Limb (tissue), 2 donors: Measurements from ENCODE around the gene SLC22A17.

ENCODE experiments used
- DNase-seq, 2 donors: peaks; one replicate each; pipeline ENCODE4 v3.0.0-alpha.2; 2016; ENCODE audit errors: extremely low spot score in 2 of 2

Gene SLC22A17

DNA sequence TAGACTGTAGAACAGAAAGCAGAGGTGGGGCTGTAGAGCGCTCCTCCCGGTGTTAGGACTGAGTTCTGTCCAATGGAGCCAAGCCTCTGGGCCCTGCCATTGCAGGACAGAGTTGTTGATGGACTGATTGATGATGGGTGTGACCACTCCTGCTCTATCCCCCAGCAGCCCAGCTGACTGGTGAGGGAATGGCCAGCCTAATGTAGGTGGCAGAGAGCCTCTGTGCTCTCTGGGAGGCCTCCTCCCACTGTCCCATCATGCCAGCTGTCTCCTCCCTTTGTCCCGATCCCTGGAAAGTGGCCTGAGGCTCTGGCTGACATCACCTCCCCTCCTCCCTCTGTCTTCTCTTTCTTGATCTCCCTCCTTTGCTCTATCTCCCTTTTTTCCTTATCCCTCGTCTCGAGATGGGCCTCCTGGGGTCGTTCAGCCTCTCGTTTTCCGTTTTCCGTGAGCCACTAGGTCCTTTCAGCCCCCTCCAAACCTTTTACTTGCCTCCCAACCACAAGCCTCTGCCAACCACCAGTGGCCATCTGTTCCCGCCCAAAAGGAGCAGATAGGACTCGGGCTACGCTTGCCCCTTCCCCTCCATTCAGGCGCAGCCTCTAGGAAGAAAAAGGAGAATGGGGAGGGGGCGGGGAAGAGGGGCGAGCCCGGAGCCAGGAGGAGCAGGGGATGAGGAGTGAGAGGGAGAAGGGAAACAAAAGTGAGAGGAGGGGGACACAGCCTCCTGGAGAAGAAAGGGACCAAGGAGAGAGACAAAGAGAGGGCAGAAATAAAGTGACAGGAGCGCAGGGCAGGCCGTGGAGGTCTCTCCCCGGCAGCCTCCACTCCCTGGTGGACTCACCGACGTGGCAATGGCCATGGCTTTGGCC lies 11.7 kb upstream of the SLC22A17 start:
- DNase-seq: peak in 1 of 2 donors; percentile 69

- DNase-seq: peak in 1 of 2 donors; percentile 18
Observed at GRCh38 chr14:23362200-23362599, 9.5 kb upstream of the SLC22A17 start.

DNA sequence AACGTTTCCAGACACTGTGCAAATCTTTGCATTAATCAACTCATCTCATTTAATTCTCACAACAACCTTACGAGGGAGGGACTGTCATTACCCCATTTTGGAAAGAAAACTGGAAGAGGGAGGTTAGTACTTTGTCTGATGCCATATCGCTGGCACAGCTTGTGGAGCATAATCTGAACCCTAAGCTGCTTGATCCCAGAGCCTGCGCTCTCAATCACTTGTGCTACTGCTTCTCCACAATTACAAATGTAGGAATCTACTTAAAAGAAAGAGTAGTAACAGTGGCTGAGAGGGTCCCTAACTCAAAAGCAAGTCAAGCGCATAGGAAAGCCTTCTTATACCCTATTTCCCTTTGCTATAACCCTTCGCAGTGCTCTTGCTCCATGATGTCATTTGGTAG lies 9.1 kb upstream of the SLC22A17 start:
- DNase-seq: no peak

- no peak for DNase-seq
Observed at GRCh38 chr14:23361320-23361719, 8.6 kb upstream of the SLC22A17 start.

DNA sequence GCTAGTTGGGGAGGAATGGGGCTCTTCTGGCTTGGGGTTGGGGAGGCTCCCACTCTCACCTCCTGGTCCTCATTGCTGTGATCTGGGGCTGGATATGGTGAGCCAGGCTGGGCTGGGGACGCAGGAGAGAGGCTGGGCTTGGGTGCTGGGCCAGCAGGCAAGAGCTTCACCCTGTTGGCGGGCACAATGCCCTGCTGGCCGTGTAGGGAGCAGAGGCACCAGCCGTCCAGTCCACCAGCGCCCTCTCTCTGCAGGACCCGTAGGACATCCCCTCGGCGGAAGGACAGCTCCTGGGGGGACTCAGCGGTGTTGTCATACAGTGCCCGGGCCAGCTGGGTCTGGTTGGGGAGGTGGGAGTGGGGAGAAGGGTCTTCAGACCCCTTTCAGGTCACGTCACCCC lies 7.8 kb upstream of the SLC22A17 start:
- DNase-seq: no peak

DNA sequence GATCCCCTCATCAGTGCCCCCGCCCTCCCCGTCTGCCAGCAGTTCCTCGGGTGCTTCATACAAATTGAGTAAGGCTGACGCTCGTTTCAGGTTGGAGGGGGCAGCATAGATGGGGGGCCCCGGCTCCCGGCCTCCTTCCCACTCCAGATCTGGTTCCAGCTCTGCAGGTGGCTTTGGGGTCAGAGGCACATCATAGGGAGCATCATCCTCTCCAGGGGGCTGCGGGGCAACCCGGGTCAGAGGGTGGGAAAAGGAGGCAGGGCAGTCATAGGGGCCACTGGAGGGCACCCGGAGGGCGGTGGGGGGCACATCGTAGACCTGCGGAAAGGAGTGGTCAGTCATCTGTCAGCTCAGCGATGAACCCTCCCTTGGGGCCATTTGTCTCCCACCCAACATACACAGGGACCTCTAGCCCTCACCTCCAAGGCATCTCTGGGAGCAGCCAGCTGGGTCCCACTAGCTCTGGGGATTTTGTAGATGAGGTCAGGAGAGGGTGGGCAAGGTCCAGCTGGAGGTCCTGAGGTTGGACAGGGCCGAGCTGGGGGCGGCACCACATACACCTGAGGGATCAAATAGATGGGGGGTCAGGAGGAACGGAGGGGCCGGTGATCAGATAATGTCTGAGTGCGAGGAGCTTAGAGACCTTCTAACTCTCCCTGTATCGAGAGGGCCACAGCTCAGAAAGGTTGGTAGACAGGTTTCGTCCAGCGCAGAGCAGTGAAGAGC lies 7.2 kb upstream of the SLC22A17 start:
- no peak for DNase-seq

GRCh38 chr14:23359167-23359626 lies 6.5 kb upstream of the SLC22A17 start:
- no peak for DNase-seq

DNA sequence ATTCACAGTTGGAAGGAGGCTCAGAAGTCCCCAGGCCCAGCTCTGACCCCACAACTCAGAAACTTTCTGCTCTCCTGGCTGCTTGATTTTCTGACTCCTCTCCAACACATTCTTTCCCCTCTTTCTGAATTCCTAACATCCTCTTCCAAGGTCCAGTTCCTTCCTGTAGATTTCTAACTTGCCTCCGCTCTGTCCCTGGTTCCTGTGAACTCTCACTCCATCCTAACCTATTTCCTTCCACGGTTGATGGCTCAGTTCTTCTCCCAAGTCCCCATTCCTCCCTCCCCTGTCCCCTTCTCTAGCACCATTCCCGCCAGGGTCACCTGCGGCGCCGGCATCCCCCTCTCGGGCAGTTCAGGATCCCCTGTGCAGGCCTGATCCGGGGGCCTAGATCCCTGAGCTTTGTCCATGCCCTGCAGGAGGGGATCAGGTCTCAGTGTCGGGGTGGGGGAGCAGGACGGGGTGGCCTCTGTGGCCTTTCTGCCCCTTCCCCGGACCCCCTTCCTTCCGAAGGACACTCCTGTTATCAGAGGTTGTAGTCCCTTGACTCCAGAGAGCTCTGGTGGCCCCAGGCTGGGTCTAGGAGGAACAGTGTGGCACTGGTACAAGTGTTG lies 6.0 kb upstream of the SLC22A17 start:
- no peak for DNase-seq

GRCh38 chr14:23358042-23358441 lies 5.4 kb upstream of the SLC22A17 start:
- DNase-seq: no peak

DNA sequence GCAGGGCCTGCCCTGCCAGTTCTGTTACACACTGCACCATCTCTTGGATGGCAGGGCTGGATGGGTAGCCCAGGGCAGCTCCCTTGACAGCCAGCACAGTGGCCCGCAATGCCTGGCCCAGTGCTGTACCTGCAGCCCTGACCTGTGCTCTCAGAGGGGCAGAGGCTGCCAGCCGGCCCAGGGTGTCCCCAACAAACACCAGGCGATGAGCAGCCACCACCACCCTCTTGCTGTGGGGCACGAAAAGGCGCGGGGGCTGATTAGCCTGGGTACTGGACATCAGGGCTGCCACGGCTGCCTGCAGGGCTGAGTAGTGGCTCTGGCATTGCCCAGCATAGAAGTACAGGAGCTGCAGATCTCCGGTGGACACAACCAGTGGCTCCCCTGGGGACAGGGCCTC lies 4.6 kb upstream of the SLC22A17 start:
- no peak for DNase-seq

GRCh38 chr14:23356662-23357061 lies 4.0 kb upstream of the SLC22A17 start:
- DNase-seq: no peak

DNA sequence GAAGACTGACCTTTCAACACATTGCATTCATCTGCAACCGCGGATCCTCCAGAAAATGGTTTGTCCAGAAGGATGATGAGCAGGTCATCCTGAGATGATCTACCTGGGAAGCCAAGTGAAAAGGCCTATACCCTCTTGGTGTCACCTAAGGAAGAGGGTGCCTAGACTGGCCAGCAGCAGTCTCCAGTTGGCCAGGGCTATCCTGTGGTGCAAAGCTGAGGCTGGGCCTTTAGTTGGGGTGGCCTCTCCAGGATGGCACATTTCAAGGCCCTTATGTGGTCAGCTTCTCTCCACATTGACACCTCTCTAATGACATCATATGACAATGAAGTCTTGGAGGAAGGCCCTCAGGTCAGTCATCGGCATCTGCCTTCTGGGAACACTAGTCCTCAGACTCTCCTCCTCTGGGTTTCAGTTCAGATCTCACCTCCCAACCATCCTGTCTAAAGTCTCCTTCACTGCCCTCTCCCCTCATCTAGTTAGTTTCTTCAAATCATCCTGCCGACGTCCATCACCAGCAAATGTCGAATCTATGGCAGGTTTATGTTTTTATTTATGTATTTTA lies 3.3 kb upstream of the SLC22A17 start:
- no peak for DNase-seq

DNA sequence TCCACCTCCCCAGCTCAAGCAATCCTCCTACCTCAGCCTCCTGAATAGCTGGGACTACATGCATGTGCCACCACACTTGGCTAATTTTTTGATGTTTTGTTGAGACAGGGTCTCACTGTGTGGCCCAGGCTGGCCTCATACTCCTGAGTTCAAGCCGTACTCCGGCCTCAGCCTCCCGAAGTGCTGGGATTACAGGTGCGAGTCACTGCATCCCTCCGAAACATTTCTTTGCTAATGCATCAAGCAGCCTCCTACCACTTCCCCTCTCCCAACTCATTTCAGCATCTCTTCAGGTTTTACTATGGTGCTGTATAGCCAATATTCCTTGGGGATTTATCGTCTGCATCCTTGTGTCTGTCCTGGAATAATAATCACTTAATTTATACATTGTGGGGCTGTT lies 2.3 kb upstream of the SLC22A17 start:
- no peak for DNase-seq

GRCh38 chr14:23353433-23353780 lies 720 bp upstream of the SLC22A17 start:
- no peak for DNase-seq

DNA sequence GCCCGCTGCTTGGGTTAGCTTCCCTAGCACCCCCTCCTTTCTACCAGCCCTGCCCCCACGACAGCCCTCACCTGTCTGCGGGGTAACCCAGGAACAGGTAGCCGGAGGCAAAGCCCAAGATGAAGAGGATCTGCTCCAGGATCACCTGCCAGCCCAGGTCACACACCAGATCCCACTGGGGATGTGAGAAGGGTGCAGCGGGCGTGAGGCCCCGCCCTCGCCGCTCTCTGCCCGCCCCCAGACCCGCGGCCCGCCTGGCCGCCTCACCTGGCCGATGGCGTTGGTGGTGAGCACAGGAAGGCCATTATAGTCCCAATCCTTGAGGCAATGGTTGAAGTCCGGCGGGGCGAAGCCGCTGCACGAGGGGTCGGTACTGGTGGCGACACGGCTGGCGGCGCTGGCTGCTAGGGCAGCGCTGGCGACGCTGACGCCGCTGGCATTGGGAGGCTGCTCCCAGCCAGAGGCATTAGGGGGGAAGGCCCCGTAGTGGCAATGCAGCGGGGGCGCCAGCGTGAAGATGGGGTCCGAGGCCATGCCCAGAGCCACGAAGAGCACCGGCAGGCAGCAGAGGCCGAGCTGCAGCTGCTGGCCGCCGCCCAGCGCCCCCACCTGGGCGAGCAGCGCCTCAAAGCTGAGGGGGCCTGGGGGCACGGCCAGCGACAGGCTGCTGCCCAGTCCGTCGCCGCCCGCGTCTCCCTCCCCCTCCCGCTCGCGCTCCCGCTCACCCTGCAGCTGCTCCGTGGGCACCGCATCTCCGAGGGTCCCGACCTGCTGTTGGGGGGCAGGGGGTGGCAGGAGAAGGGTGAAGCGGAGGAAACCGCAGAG lies 794 bp downstream of the SLC22A17 start:
- DNase-seq: no peak

DNA sequence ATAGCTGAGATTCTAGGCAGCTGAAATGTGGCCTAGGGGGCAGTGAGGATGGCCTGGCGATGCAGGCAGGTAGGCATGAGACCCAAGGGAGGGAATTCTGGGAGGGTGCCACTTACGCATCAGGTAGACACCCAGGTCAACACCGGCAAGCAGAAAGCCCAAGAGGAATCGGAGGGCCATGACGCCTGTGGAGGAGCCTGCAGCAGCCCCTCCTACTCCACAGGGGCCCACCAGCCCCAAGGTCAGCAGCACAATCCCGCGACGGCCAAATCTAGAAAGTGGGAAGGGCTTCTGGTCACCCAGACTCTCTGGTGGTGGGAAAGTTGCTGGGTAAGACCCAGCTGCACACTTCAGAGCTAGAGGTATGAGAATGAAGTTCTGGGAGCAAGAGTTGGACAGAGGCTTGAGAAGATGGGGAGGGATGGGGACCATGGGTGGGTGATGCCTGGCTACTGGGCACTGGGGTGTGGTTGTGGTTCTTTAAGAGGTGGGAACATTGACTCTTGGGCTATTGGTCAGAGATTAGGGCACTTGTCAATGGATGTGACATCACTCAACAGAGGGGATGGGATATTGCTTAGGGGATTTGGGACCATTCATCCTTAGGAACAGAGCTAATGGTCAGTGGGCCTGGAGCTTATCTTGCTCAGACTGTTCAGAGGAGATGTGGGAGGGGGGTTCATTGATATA lies 3.4 kb downstream of the SLC22A17 start:
- DNase-seq: no peak

- DNase-seq: no peak
Observed at GRCh38 chr14:23348297-23348655, 4.4 kb downstream of the SLC22A17 start.

- DNase-seq: no peak
Observed at GRCh38 chr14:23347406-23348296, 5.0 kb downstream of the SLC22A17 start.

DNA sequence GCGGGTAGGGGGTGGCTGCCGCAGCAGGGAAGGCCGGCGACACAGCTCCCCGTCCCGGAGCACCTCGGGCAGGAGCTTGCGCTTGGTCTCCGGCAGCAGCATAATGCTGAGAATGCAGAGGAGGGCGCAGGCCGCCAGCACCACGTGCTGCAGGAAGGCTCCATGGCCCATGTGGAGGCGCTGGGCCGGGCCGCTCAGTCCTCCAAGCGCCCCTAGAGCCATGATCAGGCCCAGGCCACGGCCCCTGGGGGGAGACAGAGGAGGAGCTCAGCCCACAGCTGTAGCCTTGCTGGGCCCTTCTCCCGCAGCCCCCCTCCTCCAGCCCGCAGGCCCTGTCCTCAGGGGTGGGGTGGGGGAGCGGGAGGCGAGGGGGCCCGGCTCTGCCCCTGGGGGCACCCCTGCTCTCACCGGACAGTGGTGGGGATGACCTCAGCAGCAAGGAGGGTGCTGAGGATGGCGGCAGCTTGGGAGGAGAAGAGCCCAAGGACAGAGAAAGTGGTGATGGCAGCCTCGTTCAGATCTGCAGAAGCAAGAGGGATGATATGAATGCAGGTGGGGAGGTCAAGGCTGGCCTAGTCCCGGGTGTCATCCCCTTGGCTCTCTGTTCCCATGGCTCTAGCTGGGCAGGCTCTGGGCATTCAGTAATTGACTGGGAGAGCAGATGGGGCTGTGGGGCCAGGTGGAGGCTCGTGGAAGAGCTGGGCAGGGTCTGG lies 5.8 kb downstream of the SLC22A17 start:
- no peak for DNase-seq
